ENCODE measurements around the gene ZMYM2. TPM values are rescaled to one million over a fixed set of nuclear protein-coding genes. Genes with fewer than 3 reads are reported as not detected.

ZMYM2 gene
- total RNA-seq, 3 donors from 2014 or later = 58.9 to 85.1 (median 70.3) TPM

DNA sequence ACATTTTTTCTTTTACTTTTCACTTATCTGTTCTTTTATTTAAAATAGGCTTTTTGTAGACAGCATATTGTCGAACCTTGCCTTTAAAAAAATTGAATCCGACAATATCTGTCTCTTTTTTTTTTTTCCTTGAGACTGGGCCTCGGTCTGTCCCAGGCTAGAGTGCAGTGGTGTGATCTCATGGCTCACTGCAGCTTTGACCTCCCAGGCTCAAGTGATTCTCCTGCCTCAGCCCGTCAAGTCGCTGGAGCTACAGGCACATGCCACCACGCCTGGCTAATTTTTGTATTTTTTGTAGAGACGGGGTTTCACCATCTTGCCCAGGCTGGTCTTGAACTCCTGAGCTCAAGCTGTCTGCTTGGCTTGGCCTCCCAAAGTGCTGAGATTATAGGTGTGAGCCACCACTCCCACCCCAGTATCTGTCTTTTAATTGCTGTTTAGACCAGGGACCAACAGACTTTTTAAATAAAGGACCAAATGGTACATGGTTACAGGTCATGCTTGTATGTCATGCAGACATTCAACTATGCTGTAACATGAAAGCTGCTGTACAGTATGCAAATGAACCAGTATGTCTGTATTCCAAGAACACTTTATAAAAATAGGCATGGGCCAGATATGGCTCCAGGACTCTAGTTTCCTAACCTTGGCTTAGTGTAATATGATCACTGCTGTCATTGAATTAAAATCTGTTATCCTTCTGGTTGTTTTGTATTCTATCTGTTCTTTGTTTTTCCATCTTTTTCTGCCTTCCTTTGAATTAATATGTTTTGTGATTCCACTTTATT is 122.0 kb downstream of the ZMYM2 start:
- Histone ChIP-seq H3K4me3 (no peak overlapping the region), H3K36me3 (ENCODE audit: low read depth) (no peaks in the 10 kb centered on the region), H3K4me1 (ENCODE audit: low read depth) (no peaks in the 10 kb centered on the region), H3K9me3 (no peaks in the 10 kb centered on the region)
- DNase-seq = no peak
- no peak for ATAC-seq
- intact Hi-C loops (cut with DNase I, micrococcal nuclease) = no loop called here
- TF ChIP-seq, protein P1, sequence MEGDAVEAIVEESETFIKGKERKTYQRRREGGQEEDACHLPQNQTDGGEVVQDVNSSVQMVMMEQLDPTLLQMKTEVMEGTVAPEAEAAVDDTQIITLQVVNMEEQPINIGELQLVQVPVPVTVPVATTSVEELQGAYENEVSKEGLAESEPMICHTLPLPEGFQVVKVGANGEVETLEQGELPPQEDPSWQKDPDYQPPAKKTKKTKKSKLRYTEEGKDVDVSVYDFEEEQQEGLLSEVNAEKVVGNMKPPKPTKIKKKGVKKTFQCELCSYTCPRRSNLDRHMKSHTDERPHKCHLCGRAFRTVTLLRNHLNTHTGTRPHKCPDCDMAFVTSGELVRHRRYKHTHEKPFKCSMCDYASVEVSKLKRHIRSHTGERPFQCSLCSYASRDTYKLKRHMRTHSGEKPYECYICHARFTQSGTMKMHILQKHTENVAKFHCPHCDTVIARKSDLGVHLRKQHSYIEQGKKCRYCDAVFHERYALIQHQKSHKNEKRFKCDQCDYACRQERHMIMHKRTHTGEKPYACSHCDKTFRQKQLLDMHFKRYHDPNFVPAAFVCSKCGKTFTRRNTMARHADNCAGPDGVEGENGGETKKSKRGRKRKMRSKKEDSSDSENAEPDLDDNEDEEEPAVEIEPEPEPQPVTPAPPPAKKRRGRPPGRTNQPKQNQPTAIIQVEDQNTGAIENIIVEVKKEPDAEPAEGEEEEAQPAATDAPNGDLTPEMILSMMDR (IDR thresholded peaks at IDR 0.05) = no peak

DNA sequence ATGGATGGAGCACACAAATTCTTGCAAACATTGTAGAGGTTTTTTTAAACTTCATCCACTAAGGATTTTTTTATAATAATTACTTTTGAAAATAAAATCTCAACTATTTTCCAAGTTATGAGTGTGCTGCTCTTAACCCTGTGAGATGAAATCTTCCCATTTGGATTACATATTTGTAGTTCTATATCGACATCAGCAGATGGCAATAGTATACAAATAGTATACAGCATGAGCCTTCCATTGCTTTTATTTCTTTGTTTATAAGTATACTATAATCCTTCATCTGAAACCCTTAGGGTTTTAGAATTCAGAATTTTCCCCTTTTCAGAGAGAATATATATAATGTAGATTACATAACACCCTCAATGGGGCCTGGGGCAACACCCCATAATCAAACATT is 131.8 kb downstream of the ZMYM2 start:
- H3K36me3 ChIP-seq (ENCODE audit: low read depth) = no peaks in the 10 kb centered on the region
- no peaks in the 10 kb centered on the region for H3K9me3 ChIP-seq
- no peaks in the 10 kb centered on the region for H3K4me1 ChIP-seq (ENCODE audit: low read depth)
- DNase-seq (no peak), ATAC-seq (peak; percentile 40)
- no peak overlapping the region for H3K4me3 ChIP-seq
- intact Hi-C loops (cut with DNase I, micrococcal nuclease) = no loop called here
- TF ChIP-seq, protein P1 (IDR thresholded peaks at IDR 0.05) = no peak

DNA sequence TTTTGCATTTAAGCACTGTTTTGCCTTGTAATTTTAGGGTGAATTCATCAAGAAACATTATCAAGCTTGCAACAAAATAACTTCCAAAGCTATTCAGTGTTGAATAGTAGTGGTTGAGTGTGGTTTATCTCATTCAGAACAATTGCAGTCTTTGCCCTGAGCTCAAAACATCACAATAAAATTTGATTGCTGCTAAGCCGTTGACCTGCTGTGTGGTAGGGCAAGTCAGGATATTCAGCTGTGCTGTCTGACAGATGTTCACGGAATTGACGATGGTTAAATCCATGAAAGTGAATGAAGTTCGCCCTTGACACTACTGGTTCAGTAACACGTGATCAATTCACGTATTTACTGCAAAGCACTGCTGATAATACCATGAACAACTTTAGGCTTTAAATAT is 135.4 kb downstream of the ZMYM2 start:
- Histone ChIP-seq H3K4me3 (no peak overlapping the region), H3K36me3 (ENCODE audit: low read depth) (no peaks in the 10 kb centered on the region), H3K9me3 (no peaks in the 10 kb centered on the region), H3K4me1 (ENCODE audit: low read depth) (no peaks in the 10 kb centered on the region)
- peak in 1 of 3 donors; percentile 14 for DNase-seq
- intact Hi-C loops (cut with DNase I, micrococcal nuclease) = no loop called here
- TF ChIP-seq, protein P1 (IDR thresholded peaks at IDR 0.05) = no peak
- peak; percentile 65 for ATAC-seq

DNA sequence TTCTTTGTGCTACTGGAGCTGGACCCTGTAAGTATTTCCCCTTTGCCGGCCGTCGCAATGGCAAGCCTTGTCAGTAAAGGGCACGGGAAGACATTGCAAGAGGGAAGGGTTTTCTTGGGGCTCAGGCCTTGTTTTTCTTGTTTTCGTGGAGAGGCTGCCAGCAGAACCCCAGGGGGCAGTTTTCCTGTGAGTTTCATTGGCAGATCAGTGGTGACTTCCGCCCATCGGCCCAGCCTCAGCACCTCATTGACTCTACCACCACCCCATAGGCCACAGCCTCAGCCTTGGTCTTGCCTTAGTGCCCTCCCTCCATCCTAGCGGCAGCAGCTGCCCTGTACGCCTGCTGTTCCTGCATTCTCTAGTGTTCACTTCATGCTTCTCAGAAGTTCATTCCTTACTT is 140.8 kb downstream of the ZMYM2 start:
- Histone ChIP-seq H3K4me1 (ENCODE audit: low read depth) (no peaks in the 10 kb centered on the region), H3K9me3 (no peaks in the 10 kb centered on the region), H3K4me3 (no peak overlapping the region), H3K36me3 (ENCODE audit: low read depth) (no peaks in the 10 kb centered on the region)
- TF ChIP-seq, protein P1 (IDR thresholded peaks at IDR 0.05) = no peak
- ATAC-seq (no peak), DNase-seq (no peak)
- intact Hi-C loops (cut with DNase I, micrococcal nuclease) = no loop called here

DNA sequence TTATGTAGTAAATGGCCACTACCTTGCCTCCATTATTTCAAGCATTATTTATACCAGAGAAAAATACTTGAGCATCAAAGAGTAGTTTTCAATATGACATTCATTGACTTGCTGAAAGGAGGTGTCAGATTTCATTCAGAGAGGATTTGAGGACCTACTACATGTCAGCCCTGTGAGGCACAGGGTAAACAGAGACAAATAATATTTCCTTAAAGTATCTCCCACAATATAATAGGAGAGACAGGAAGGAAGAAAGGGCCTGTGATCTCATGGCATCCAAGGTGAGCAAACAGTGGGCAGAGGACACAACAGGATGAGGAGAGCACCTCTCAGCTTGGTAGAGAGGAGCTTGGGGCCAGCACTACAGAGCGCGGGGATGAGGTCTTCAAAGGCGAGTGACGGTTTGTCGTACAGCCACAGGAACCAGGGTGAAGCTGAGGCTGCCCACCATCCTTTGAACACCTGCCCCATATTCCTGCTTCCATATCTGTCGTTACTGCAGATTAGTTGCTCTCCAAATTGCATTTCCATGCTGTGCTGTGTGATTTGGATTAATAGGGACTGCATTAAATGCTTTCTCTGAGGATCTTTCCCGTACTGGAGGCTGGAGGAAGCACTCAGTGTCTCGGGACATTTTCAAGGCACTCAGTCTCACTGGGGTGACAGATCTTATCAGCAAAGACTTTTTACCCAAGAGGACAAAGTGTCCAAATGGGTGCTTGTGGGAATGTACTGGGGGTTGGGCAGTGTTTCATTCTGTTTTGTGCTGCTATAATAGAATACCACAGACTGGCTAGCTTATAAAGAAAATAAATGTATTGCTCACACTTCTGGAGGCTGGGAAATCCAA is 143.2 kb downstream of the ZMYM2 start:
- no peak for DNase-seq
- Histone ChIP-seq H3K36me3 (ENCODE audit: low read depth) (no peaks in the 10 kb centered on the region), H3K9me3 (no peaks in the 10 kb centered on the region), H3K4me1 (ENCODE audit: low read depth) (no peaks in the 10 kb centered on the region), H3K4me3 (no peak overlapping the region)
- TF ChIP-seq, protein P1 (IDR thresholded peaks at IDR 0.05) = no peak
- ATAC-seq = no peak
- intact Hi-C loops (cut with DNase I, micrococcal nuclease) = no loop called here
